ENCODE results near the gene VANGL2. TPM values are rescaled to one million over a fixed set of nuclear protein-coding genes. Genes with fewer than 3 reads are reported as not detected.

Gene VANGL2
- total and polyA plus RNA-seq, 2 experiments from 2014 or later, result 17.7 to 51.3 TPM

DNA sequence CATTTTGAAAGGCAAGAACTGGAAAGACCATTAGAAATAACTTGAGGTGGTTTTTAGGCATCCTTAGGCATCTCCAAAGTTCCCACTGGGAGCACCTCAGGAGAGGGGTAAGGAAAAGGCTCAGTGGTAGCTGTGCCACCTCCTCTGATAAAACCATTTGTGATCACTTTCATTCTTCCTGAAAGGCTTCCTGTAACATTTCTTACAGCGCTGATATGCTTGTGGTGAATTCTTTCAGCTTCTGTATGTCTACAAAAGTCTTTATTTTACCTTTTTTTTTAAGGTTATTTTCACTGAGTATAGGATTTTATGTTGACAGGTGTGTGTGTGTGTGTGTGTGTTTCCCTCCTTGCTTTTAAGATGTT lies 54.8 kb downstream of the VANGL2 start:
- H3K79me2 ChIP-seq (replicated peaks; ENCODE audit: insufficient read depth), result no peaks in the 10 kb centered on the region
- Mint-ChIP-seq H3K4me1 (no peaks in the 10 kb centered on the region; the same call in 2 of the 3 replicates), H3K9me3 (no peaks in the 10 kb centered on the region), H3K36me3 (ENCODE audit: low read depth) (no peaks in the 10 kb centered on the region), H3K27ac (no peak overlapping the region), H3K27me3 (ENCODE audit: insufficient read depth, low read depth, poor library complexity) (peaks cover 5% of the 10 kb centered on the region), H3K4me3 (no peak overlapping the region)
- no peaks in the 10 kb centered on the region for H3F3A ChIP-seq (replicated peaks; ENCODE audit: low read depth)
- H3K4me1 ChIP-seq (ENCODE audit: insufficient read depth), result peaks cover 2% of the 10 kb centered on the region; the same call in 1 of the 2 replicates
- no peaks in the 10 kb centered on the region for H3K9me2 ChIP-seq (ENCODE audit: insufficient read depth)
- H4K20me1 ChIP-seq (replicated peaks; ENCODE audit: insufficient read depth), result no peaks in the 10 kb centered on the region
- H3K4me2 ChIP-seq, result no peak overlapping the region
- no peaks in the 10 kb centered on the region for H3K27me3 ChIP-seq (ENCODE audit: insufficient read depth)
- no peaks in the 10 kb centered on the region for H3K36me3 ChIP-seq (ENCODE audit: insufficient read depth)
- no peak for DNase-seq (ENCODE audit: low spot score)
- no peak overlapping the region for H2AFZ ChIP-seq
- no peak for ATAC-seq
- no peak overlapping the region for H3K4me3 ChIP-seq
- H3K27ac ChIP-seq (ENCODE audit: low read depth), result no peak overlapping the region
- TF ChIP-seq ZNF114 (CRISPR knock-in tag; IDR thresholded peaks at IDR 0.05) (no peak), NANOG (IDR thresholded peaks at IDR 0.05; ENCODE audit: borderline replicate concordance) (no peak), EZH2phosphoT487 (IDR thresholded peaks at IDR 0.05; ENCODE audit: unreplicated experiment) (no peak), STAT1 (IDR thresholded peaks at IDR 0.05; ENCODE audit: unreplicated experiment) (no peak), JUNB (IDR thresholded peaks at IDR 0.05; ENCODE audit: unreplicated experiment) (no peak), ZNF331 (CRISPR knock-in tag; IDR thresholded peaks at IDR 0.05; ENCODE audit: low read depth) (no peak), POLR2AphosphoS5 (IDR thresholded peaks at IDR 0.05; ENCODE audit: low read depth) (no peak), EZH2 (IDR thresholded peaks at IDR 0.05; ENCODE audit: low read depth, unreplicated experiment) (no peak)
- TF ChIP-seq, protein P1, sequence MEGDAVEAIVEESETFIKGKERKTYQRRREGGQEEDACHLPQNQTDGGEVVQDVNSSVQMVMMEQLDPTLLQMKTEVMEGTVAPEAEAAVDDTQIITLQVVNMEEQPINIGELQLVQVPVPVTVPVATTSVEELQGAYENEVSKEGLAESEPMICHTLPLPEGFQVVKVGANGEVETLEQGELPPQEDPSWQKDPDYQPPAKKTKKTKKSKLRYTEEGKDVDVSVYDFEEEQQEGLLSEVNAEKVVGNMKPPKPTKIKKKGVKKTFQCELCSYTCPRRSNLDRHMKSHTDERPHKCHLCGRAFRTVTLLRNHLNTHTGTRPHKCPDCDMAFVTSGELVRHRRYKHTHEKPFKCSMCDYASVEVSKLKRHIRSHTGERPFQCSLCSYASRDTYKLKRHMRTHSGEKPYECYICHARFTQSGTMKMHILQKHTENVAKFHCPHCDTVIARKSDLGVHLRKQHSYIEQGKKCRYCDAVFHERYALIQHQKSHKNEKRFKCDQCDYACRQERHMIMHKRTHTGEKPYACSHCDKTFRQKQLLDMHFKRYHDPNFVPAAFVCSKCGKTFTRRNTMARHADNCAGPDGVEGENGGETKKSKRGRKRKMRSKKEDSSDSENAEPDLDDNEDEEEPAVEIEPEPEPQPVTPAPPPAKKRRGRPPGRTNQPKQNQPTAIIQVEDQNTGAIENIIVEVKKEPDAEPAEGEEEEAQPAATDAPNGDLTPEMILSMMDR (conservative IDR thresholded peaks at IDR 0.05; ENCODE audit: low read depth in 2 of 2), result no peak
- TF ChIP-seq, protein P2, sequence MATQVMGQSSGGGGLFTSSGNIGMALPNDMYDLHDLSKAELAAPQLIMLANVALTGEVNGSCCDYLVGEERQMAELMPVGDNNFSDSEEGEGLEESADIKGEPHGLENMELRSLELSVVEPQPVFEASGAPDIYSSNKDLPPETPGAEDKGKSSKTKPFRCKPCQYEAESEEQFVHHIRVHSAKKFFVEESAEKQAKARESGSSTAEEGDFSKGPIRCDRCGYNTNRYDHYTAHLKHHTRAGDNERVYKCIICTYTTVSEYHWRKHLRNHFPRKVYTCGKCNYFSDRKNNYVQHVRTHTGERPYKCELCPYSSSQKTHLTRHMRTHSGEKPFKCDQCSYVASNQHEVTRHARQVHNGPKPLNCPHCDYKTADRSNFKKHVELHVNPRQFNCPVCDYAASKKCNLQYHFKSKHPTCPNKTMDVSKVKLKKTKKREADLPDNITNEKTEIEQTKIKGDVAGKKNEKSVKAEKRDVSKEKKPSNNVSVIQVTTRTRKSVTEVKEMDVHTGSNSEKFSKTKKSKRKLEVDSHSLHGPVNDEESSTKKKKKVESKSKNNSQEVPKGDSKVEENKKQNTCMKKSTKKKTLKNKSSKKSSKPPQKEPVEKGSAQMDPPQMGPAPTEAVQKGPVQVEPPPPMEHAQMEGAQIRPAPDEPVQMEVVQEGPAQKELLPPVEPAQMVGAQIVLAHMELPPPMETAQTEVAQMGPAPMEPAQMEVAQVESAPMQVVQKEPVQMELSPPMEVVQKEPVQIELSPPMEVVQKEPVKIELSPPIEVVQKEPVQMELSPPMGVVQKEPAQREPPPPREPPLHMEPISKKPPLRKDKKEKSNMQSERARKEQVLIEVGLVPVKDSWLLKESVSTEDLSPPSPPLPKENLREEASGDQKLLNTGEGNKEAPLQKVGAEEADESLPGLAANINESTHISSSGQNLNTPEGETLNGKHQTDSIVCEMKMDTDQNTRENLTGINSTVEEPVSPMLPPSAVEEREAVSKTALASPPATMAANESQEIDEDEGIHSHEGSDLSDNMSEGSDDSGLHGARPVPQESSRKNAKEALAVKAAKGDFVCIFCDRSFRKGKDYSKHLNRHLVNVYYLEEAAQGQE (IDR thresholded peaks at IDR 0.05; ENCODE audit: unreplicated experiment), result no peak
- TF ChIP-seq, protein P3, sequence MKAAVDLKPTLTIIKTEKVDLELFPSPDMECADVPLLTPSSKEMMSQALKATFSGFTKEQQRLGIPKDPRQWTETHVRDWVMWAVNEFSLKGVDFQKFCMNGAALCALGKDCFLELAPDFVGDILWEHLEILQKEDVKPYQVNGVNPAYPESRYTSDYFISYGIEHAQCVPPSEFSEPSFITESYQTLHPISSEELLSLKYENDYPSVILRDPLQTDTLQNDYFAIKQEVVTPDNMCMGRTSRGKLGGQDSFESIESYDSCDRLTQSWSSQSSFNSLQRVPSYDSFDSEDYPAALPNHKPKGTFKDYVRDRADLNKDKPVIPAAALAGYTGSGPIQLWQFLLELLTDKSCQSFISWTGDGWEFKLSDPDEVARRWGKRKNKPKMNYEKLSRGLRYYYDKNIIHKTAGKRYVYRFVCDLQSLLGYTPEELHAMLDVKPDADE (IDR thresholded peaks at IDR 0.05), result no peak
- TF ChIP-seq, protein P4, sequence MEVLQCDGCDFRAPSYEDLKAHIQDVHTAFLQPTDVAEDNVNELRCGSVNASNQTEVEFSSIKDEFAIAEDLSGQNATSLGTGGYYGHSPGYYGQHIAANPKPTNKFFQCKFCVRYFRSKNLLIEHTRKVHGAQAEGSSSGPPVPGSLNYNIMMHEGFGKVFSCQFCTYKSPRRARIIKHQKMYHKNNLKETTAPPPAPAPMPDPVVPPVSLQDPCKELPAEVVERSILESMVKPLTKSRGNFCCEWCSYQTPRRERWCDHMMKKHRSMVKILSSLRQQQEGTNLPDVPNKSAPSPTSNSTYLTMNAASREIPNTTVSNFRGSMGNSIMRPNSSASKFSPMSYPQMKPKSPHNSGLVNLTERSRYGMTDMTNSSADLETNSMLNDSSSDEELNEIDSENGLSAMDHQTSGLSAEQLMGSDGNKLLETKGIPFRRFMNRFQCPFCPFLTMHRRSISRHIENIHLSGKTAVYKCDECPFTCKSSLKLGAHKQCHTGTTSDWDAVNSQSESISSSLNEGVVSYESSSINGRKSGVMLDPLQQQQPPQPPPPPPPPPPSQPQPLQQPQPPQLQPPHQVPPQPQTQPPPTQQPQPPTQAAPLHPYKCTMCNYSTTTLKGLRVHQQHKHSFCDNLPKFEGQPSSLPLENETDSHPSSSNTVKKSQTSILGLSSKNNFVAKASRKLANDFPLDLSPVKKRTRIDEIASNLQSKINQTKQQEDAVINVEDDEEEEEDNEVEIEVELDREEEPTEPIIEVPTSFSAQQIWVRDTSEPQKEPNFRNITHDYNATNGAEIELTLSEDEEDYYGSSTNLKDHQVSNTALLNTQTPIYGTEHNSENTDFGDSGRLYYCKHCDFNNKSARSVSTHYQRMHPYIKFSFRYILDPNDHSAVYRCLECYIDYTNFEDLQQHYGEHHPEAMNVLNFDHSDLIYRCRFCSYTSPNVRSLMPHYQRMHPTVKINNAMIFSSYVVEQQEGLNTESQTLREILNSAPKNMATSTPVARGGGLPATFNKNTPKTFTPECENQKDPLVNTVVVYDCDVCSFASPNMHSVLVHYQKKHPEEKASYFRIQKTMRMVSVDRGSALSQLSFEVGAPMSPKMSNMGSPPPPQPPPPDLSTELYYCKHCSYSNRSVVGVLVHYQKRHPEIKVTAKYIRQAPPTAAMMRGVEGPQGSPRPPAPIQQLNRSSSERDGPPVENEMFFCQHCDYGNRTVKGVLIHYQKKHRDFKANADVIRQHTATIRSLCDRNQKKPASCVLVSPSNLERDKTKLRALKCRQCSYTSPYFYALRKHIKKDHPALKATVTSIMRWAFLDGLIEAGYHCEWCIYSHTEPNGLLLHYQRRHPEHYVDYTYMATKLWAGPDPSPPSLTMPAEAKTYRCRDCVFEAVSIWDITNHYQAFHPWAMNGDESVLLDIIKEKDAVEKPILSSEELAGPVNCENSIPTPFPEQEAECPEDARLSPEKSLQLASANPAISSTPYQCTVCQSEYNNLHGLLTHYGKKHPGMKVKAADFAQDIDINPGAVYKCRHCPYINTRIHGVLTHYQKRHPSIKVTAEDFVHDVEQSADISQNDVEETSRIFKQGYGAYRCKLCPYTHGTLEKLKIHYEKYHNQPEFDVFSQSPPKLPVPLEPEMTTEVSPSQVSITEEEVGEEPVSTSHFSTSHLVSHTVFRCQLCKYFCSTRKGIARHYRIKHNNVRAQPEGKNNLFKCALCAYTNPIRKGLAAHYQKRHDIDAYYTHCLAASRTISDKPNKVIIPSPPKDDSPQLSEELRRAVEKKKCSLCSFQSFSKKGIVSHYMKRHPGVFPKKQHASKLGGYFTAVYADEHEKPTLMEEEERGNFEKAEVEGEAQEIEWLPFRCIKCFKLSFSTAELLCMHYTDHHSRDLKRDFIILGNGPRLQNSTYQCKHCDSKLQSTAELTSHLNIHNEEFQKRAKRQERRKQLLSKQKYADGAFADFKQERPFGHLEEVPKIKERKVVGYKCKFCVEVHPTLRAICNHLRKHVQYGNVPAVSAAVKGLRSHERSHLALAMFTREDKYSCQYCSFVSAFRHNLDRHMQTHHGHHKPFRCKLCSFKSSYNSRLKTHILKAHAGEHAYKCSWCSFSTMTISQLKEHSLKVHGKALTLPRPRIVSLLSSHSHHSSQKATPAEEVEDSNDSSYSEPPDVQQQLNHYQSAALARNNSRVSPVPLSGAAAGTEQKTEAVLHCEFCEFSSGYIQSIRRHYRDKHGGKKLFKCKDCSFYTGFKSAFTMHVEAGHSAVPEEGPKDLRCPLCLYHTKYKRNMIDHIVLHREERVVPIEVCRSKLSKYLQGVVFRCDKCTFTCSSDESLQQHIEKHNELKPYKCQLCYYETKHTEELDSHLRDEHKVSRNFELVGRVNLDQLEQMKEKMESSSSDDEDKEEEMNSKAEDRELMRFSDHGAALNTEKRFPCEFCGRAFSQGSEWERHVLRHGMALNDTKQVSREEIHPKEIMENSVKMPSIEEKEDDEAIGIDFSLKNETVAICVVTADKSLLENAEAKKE (CRISPR knock-in tag; IDR thresholded peaks at IDR 0.05), result no peak

Measured in GM23338 (cell line).